Esophagus (tissue), 2 donors: Measurements from ENCODE around the gene EXOSC5. TPM values are rescaled to one million over a fixed set of nuclear protein-coding genes. Genes with fewer than 3 reads are reported as not detected.
A peak's percentile ranks its signal among the peaks of the same experiment; 100 is the strongest.

ENCODE experiments used
- H3K27ac ChIP-seq, 2 donors: one replicate each; pipeline ENCODE4 v1.5.1; 2013; ENCODE audit warnings: low read depth in 2 of 2, mild to moderate bottlenecking in 2 of 2, inconsistent platforms in 1 of 2, low read length in 1 of 2, moderate library complexity in 1 of 2
- H3K27me3 ChIP-seq, 2 donors: one replicate each; pipeline ENCODE4 v1.6.1; 2013; ENCODE audit warnings: low read length in 2 of 2, control low read depth in 1 of 2, mild to moderate bottlenecking in 1 of 2; ENCODE audit not compliant: insufficient read depth in 2 of 2, control insufficient read depth in 1 of 2
- H3K36me3 ChIP-seq, 2 donors: one replicate each; pipeline ENCODE4 v1.6.1; 2013; ENCODE audit warnings: low read length in 1 of 2; ENCODE audit not compliant: control insufficient read depth in 2 of 2, insufficient read depth in 2 of 2
- H3K4me1 ChIP-seq, 2 donors: one replicate each; pipeline ENCODE4 v1.6.1; 2013; ENCODE audit warnings: low read length in 1 of 2; ENCODE audit not compliant: control insufficient read depth in 2 of 2, insufficient read depth in 2 of 2
- H3K4me3 ChIP-seq, 2 donors: one replicate each; pipeline ENCODE4 v1.5.1; 2013; ENCODE audit warnings: low read length in 2 of 2, mild to moderate bottlenecking in 2 of 2, low read depth in 1 of 2, moderate library complexity in 1 of 2
- H3K9me3 ChIP-seq, 2 donors: one replicate each; pipeline ENCODE4 v1.6.1; 2013; ENCODE audit warnings: mild to moderate bottlenecking in 2 of 2, low read depth in 1 of 2, low read length in 1 of 2, moderate library complexity in 1 of 2; ENCODE audit not compliant: control insufficient read depth in 2 of 2, insufficient read depth in 1 of 2
- WGBS, 2 donors: extraction: QIAGEN DNeasy Blood & Tissue Kit; methylation state at CpG; one replicate each; pipeline ENCODE4 v1.1.7; 2013; 5-methylcytosine and 5-hydroxymethylcytosine counted together
- polyA plus RNA-seq, 2 donors: library from polyadenylated mRNA; stranded (reverse); fragments of 200-250 nt; gene quantifications; one replicate each; pipeline ENCODE4 v1.2.3, GENCODE V29; 2013
- donor health status: healthy with polysubstance abuse.
- donor health status: Bipolar disorder and iron deficiency.

The EXOSC5 gene
- 10 to 100 TPM; 26.3 to 31.9 TPM for polyA plus RNA-seq

GRCh38 chr19:41397086-41398049 is at the start of gene EXOSC5, which contains the start of gene BCKDHA:
EXOSC5 (minus strand) TSS chr19:41397359; CDS start chr19:41397328, 31 bp downstream.
BCKDHA (plus strand) TSS chr19:41397818; CDS start chr19:41397828, 10 bp downstream.
- Histone ChIP-seq H3K27me3 (no peaks in the 10 kb centered on the region), H3K4me3 (peak within 1 kb of the TSS; percentile 94 to 97), H3K36me3 (no peaks in the 10 kb centered on the region), H3K9me3 (no peaks in the 10 kb centered on the region), H3K27ac (peak within 1 kb of the TSS; percentile 85 to 90), H3K4me1 (peaks cover 0 to 6% of the 10 kb centered on the region in 2 donors)
- 0 to 1% methylated on average over 50 of the region's 50 CpGs for WGBS, 2 donors

- Histone ChIP-seq H3K4me1 (peaks cover 3 to 6% of the 10 kb centered on the region in 2 donors), H3K27me3 (no peaks in the 10 kb centered on the region), H3K9me3 (no peaks in the 10 kb centered on the region), H3K4me3 (no peak overlapping the region), H3K27ac (no peak overlapping the region), H3K36me3 (no peaks in the 10 kb centered on the region)
- 63 to 67% methylated on average over 5 of the region's 5 CpGs for WGBS, 2 donors
Measured at GRCh38 chr19:41445575-41445974, 48.4 kb upstream of the EXOSC5 start.

GRCh38 chr19:41443813-41444455 is 46.8 kb upstream of the EXOSC5 start:
- peaks cover 3 to 6% of the 10 kb centered on the region in 2 donors for H3K4me1 ChIP-seq
- no peaks in the 10 kb centered on the region for H3K9me3 ChIP-seq
- no peaks in the 10 kb centered on the region for H3K36me3 ChIP-seq
- no peak overlapping the region for H3K27ac ChIP-seq
- 67 to 72% methylated on average over 6 of the region's 6 CpGs for WGBS, 2 donors
- no peaks in the 10 kb centered on the region for H3K27me3 ChIP-seq
- H3K4me3 ChIP-seq: no peak overlapping the region

GRCh38 chr19:41442473-41443355 is 45.6 kb upstream of the EXOSC5 start, which contains the start of gene ERICH4:
ERICH4 (plus strand) TSS chr19:41443156; CDS start chr19:41443170, 14 bp downstream.
- 67% methylated on average over 7 of the region's 7 CpGs for WGBS, 2 donors
- Histone ChIP-seq H3K36me3 (peaks cover 0 to 2% of the 10 kb centered on the region in 2 donors), H3K9me3 (no peaks in the 10 kb centered on the region), H3K4me3 (no peak within 1 kb of the TSS), H3K4me1 (peaks cover 3 to 9% of the 10 kb centered on the region in 2 donors), H3K27ac (no peak within 1 kb of the TSS), H3K27me3 (no peaks in the 10 kb centered on the region)

GRCh38 chr19:41441321-41441945 is 44.3 kb upstream of the EXOSC5 start:
- H3K4me3 ChIP-seq: no peak overlapping the region
- H3K27ac ChIP-seq: peak overlapping the region in 1 of 2 donors; percentile 77
- 70 to 75% methylated on average over 15 of the region's 15 CpGs for WGBS, 2 donors

GRCh38 chr19:41439441-41440222 is 42.5 kb upstream of the EXOSC5 start, which contains the start of gene DMAC2:
DMAC2 (minus strand) TSS chr19:41439912; CDS start chr19:41439899, 13 bp downstream.
- Histone ChIP-seq H3K4me1 (peaks cover 3 to 9% of the 10 kb centered on the region in 2 donors), H3K9me3 (no peaks in the 10 kb centered on the region), H3K36me3 (peaks cover 0 to 2% of the 10 kb centered on the region in 2 donors), H3K4me3 (peak within 1 kb of the TSS; percentile 79 to 86), H3K27ac (peak within 1 kb of the TSS; percentile 90 to 100), H3K27me3 (no peaks in the 10 kb centered on the region)
- 0 to 1% methylated on average over 40 of the region's 40 CpGs for WGBS, 2 donors

More at GRCh38 chr19:41441321-41441945, 44.3 kb upstream of the EXOSC5 start:
- peaks cover 0 to 2% of the 10 kb centered on the region in 2 donors for H3K36me3 ChIP-seq
- no peaks in the 10 kb centered on the region for H3K9me3 ChIP-seq
- no peaks in the 10 kb centered on the region for H3K27me3 ChIP-seq
- peaks cover 3 to 9% of the 10 kb centered on the region in 2 donors for H3K4me1 ChIP-seq

GRCh38 chr19:41437944-41438574 is 40.9 kb upstream of the EXOSC5 start:
- Histone ChIP-seq H3K4me1 (peaks cover 3 to 9% of the 10 kb centered on the region in 2 donors), H3K36me3 (peaks cover 0 to 4% of the 10 kb centered on the region in 2 donors), H3K9me3 (no peaks in the 10 kb centered on the region), H3K27ac (no peak overlapping the region), H3K4me3 (no peak overlapping the region), H3K27me3 (no peaks in the 10 kb centered on the region)
- WGBS, 2 donors: 90 to 92% methylated on average over 7 of the region's 7 CpGs

GRCh38 chr19:41436674-41436951 is 39.5 kb upstream of the EXOSC5 start:
- H3K36me3 ChIP-seq: peaks cover 5 to 18% of the 10 kb centered on the region in 2 donors
- H3K4me3 ChIP-seq: no peak overlapping the region
- H3K27ac ChIP-seq: no peak overlapping the region
- H3K4me1 ChIP-seq: peaks cover 3 to 7% of the 10 kb centered on the region in 2 donors
- H3K27me3 ChIP-seq: no peaks in the 10 kb centered on the region
- no peaks in the 10 kb centered on the region for H3K9me3 ChIP-seq
